HG03097 (cell line): ENCODE data around the gene TMEM30A.

Source experiments
- ATAC-seq: cut with Tn5 transposase; IDR thresholded peaks from one replicate; pipeline ENCODE4 v1.9.1; 2021; ENCODE audit not compliant: unreplicated experiment, low FRiP score

Gene TMEM30A

GRCh38 chr6:75266716-75267291 is 17.8 kb downstream of the TMEM30A start:
- peak; percentile 62 for ATAC-seq

- ATAC-seq = no peak
These were observed 21.2 kb downstream of the TMEM30A start for GRCh38 chr6:75263401-75263750.

GRCh38 chr6:75262716-75263400 is 21.7 kb downstream of the TMEM30A start:
- ATAC-seq = no peak

GRCh38 chr6:75261299-75261698 is 23.3 kb downstream of the TMEM30A start:
- no peak for ATAC-seq

GRCh38 chr6:75257343-75258087 is 27.1 kb downstream of the TMEM30A start:
- ATAC-seq = no peak

- ATAC-seq = no peak
These were observed 34.0 kb downstream of the TMEM30A start for GRCh38 chr6:75250552-75250951.

GRCh38 chr6:75249837-75250236 is 34.8 kb downstream of the TMEM30A start:
- ATAC-seq = no peak

GRCh38 chr6:75246386-75246785 is 38.2 kb downstream of the TMEM30A start:
- no peak for ATAC-seq

- no peak for ATAC-seq
These were observed 40.5 kb downstream of the TMEM30A start for GRCh38 chr6:75244063-75244584.

GRCh38 chr6:75243333-75244062 is 41.1 kb downstream of the TMEM30A start, which contains the start of gene COX7A2:
Gene COX7A2 (minus strand): TSS chr6:75243801. CDS start chr6:75243734, 67 bp downstream.
- ATAC-seq = peak; percentile 95

- no peak for ATAC-seq
These were observed 48.0 kb downstream of the TMEM30A start for GRCh38 chr6:75236630-75237029.

- ATAC-seq = no peak
These were observed 49.3 kb downstream of the TMEM30A start for GRCh38 chr6:75235271-75235670.

GRCh38 chr6:75234126-75234865 is 50.3 kb downstream of the TMEM30A start:
- ATAC-seq = no peak

GRCh38 chr6:75233092-75233615 is 51.4 kb downstream of the TMEM30A start:
- no peak for ATAC-seq

- no peak for ATAC-seq
These were observed 53.9 kb downstream of the TMEM30A start for GRCh38 chr6:75230484-75231325.

GRCh38 chr6:75224303-75224926 is 60.2 kb downstream of the TMEM30A start:
- no peak for ATAC-seq

GRCh38 chr6:75223428-75223827 is 61.2 kb downstream of the TMEM30A start:
- no peak for ATAC-seq

- ATAC-seq = no peak
These were observed 62.3 kb downstream of the TMEM30A start for GRCh38 chr6:75222261-75222660.

- no peak for ATAC-seq
These were observed 63.5 kb downstream of the TMEM30A start for GRCh38 chr6:75221116-75221515.
